ENCODE measurements around the gene CFAP68.

CFAP68 gene

DNA sequence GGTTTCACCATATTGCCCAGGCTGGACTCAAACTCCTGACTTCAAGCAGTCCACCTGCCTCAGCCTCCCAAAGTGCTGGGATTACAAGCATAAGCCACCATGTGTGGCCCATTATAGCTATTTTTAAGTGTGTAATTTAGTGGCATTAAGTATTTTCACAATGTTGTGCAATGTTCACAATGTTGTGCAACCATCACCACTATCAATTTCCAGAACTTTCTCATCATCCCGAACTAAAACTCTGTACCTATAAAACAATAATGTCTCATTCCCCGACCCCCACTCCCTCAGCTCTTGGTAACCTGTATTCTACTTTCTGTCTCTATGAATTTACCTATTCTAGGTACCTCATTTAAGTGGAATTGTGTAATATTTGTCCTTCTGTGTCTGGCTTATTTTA, 7.5 kb downstream of the CFAP68 start:
- no peaks in the 10 kb centered on the region for H3K27me3 Mint-ChIP-seq (ENCODE audit: low read depth)

DNA sequence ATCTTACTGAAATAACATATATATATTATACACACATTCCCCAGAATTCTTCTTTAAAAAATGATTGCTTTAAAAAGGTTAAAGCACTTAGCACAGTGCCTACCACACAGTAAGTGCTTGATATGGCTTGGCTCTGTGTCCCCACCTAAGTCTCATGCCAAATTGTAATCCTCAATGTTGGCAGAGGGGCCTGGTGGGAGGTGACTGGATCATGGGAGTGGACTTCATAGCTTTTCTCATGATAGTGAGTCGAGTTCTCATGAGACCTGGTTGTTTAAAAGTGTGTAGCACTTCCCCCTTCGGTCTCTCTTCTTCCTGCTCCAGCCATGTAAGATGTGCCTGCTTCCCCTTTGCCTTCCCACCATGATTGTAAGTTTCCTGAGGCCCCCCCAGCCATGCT, 26.1 kb downstream of the CFAP68 start:
- Mint-ChIP-seq H3K36me3 (ENCODE audit: low read depth) (no peaks in the 10 kb centered on the region), H3K27me3 (ENCODE audit: low read depth) (peaks cover 24% of the 10 kb centered on the region), H3K4me1 (ENCODE audit: low read depth) (no peaks in the 10 kb centered on the region), H3K9me3 (no peaks in the 10 kb centered on the region), H3K27ac (no peak overlapping the region), H3K4me3 (no peak overlapping the region)

More for the DNA sequence above, 7.5 kb downstream of the CFAP68 start:
- H3K36me3 Mint-ChIP-seq (ENCODE audit: low read depth), result peaks cover 1% of the 10 kb centered on the region
- no peak overlapping the region for H3K27ac Mint-ChIP-seq
- H3K9me3 Mint-ChIP-seq, result no peaks in the 10 kb centered on the region
- H3K4me1 Mint-ChIP-seq (ENCODE audit: low read depth), result no peaks in the 10 kb centered on the region
- H3K4me3 Mint-ChIP-seq, result no peak overlapping the region

DNA sequence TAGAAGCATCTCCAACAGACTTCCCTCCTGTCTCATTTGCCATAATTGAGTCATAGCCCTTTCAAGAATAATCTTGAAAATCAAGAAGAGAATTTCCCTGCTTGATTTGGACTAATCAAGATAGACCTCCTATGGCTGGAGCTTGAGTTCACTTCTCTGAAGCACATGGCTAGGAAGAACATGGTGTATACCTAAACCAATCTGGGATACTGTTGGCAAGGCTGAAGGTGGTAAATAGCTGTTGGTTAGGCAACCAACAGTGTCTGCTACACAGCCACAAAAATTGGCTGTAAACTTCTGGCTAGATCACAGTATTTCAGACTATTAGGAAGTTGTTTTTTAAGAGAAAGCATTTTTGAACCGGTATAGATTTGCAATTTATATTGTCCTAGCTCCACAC, 27.3 kb downstream of the CFAP68 start:
- Mint-ChIP-seq H3K27me3 (ENCODE audit: low read depth) (peaks cover 34% of the 10 kb centered on the region), H3K9me3 (no peaks in the 10 kb centered on the region), H3K27ac (no peak overlapping the region), H3K36me3 (ENCODE audit: low read depth) (no peaks in the 10 kb centered on the region), H3K4me3 (no peak overlapping the region), H3K4me1 (ENCODE audit: low read depth) (no peaks in the 10 kb centered on the region)

DNA sequence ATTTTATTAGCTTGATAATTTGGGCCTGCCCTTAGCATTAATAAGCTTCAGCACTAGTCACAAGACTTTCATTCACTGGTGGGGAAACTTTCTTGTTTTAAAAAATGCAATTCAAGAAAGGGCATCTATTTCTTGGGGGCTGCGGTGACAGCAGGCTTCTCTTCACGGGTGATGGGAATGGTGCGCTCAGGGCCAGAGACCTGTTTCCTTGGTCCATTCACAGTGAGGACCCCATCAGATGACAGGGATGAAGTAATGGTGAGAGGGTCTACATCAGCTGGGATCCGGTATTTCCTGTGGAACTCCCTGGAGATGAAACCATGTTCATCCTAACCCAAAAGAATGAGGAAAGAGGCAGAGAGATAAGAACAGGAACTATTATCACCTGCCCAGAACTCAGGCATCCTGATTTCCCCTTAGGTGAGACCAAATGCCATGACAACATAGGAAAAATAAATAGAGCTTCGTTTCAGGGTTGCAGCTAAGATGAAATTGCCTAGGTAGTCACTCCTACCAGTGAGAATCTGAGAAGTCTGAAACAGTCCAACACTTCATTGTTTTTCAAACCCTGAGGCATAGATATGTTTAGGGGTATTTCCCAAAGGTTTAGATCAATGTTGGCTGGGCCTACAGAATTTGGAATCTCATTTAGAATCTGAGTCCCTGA, 29.4 kb downstream of the CFAP68 start:
- H3K4me3 Mint-ChIP-seq, result no peak overlapping the region
- H3K9me3 Mint-ChIP-seq, result no peaks in the 10 kb centered on the region
- no peak overlapping the region for H3K27ac Mint-ChIP-seq
- H3K27me3 Mint-ChIP-seq (ENCODE audit: low read depth), result peaks cover 38% of the 10 kb centered on the region
- no peaks in the 10 kb centered on the region for H3K4me1 Mint-ChIP-seq (ENCODE audit: low read depth)
- no peaks in the 10 kb centered on the region for H3K36me3 Mint-ChIP-seq (ENCODE audit: low read depth)

DNA sequence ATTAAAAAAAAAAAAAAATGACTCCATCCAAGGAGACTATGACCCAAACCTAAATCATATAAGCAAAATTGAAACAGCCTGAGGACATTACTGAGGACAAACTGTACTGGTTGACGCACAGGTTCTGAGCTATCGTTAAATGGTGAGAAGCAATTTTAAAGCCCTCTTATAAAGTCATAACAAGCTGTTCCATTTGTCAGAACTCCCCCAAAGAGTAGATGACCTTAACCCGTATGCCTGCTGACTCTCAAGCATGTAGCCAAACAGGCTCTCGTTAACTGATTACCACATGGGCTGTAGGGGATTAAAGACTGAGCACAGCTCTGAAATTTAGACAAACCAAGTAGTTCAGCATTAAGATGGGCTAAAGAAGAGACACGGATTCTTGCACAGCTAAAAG, 30.0 kb downstream of the CFAP68 start:
- Mint-ChIP-seq H3K9me3 (no peaks in the 10 kb centered on the region), H3K27me3 (ENCODE audit: low read depth) (peaks cover 42% of the 10 kb centered on the region), H3K4me3 (no peak overlapping the region), H3K27ac (no peak overlapping the region), H3K36me3 (ENCODE audit: low read depth) (no peaks in the 10 kb centered on the region), H3K4me1 (ENCODE audit: low read depth) (no peaks in the 10 kb centered on the region)

DNA sequence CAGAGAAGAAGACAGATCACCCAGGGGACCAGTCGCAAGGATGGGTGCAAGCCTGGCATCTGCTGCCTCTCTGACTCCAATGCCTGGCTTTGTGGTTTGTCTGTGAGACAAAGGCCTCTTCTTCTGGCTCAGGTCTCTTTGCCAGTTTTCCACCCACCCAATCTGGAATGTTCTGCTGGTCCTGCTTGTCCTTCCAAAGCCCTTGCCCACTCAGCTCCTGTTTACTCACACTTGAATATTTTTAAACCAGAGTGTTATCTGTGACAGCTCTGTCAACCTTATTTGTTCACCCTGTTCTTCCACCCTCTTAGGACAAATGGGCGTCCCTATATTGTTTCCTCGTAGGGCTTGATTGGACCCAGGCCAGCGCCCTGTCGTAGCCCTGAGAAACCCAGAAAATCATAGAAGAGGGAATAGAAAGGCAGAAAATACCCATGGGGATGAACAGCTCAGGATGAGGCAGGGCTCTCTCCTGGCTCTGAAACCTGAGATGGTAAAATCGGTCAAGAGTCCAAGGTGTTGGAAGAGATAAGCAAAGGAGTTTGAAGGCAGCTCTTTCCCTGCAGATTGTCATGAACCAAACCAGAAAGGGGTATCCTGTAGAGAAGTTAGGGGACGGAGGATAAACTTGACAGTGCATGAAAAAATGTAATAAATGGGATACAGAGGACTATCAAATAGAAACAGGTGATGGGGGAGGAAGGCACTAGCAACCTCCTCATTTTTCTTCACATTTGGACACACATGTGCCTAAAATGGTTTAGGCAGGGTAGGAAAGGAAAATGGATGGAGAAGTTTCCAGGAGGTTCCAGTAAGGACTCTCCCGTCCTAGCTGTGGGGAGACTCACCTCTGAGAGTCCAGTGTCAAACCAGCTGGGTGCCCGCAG, 31.6 kb downstream of the CFAP68 start:
- peaks cover 52% of the 10 kb centered on the region for H3K27me3 Mint-ChIP-seq (ENCODE audit: low read depth)
- no peaks in the 10 kb centered on the region for H3K4me1 Mint-ChIP-seq (ENCODE audit: low read depth)
- H3K9me3 Mint-ChIP-seq, result no peaks in the 10 kb centered on the region
- H3K27ac Mint-ChIP-seq, result no peak overlapping the region
- no peak overlapping the region for H3K4me3 Mint-ChIP-seq
- no peaks in the 10 kb centered on the region for H3K36me3 Mint-ChIP-seq (ENCODE audit: low read depth)

DNA sequence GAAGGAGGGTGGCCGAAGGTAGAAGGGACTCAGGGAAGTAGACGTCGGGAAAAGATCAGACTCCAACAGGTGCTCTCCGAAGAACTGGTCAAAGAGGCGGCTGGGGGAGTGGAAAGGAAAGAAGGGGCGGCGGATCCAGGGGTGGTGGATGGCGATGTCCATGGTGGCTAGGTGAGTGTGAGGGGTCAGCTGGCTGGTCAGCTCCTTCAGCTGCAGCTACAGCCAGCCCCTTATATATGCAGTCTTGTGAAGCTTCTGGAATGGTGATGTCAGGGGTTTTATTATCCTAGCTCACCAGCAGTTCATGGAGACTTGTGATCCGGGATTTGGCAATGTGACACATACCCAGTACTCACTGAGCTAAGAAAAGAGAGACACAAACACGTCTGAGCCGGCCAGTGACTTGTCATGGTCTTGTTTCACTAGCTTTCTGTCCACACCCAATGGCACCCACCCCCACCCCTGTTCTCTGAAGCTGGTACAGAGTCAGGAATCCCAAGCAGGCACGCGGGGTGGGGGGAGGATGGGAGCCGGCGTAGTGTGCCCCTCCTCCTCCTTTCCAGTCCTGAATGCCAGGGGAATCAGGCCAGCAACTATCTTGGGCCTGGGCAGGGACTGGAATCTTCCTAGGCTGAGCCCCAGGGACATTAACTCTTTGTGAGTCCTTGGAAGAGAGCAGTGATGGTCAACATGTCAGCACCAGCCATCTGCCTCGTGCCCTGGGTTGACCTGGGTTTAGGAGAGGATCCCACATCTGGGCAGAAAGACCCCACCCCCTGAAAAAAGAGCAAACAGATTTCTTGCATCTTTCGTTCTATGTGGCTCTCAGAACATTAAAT, 32.4 kb downstream of the CFAP68 start, which contains the start of gene CRYAB:
TSS of gene CRYAB (minus strand) at position 208 of the 839 bp plus-strand sequence. CDS start at position 162, 46 bp downstream.
- Mint-ChIP-seq H3K4me1 (ENCODE audit: low read depth) (no peaks in the 10 kb centered on the region), H3K27me3 (ENCODE audit: low read depth) (peaks cover 55% of the 10 kb centered on the region), H3K4me3 (no peak within 1 kb of the TSS), H3K9me3 (no peaks in the 10 kb centered on the region), H3K36me3 (ENCODE audit: low read depth) (no peaks in the 10 kb centered on the region), H3K27ac (no peak within 1 kb of the TSS)

DNA sequence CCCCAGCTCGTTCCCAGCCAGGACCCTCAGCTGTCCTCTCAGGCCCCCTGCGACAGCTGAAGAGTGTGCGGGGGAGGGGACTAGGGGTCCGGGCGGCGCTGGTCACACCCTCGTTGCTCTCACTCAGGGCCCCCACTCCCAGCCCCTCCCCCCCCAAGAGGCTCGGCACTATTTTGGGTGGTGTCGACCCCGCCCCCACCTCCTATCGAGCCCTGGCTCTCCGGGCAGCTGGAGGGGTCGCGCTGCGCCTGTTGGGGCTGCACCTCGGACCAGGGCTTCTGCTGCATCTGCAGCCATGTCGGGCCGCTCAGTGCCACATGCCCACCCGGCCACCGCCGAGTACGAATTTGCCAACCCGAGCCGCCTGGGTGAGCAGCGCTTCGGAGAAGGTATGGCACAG, 33.2 kb downstream of the CFAP68 start, which contains the start of gene HSPB2:
TSS of gene HSPB2 (plus strand) at position 200 of the 400 bp plus-strand sequence. CDS start at position 296, 96 bp downstream.
- Mint-ChIP-seq H3K36me3 (ENCODE audit: low read depth) (no peaks in the 10 kb centered on the region), H3K4me1 (ENCODE audit: low read depth) (no peaks in the 10 kb centered on the region), H3K27me3 (ENCODE audit: low read depth) (peaks cover 56% of the 10 kb centered on the region), H3K9me3 (no peaks in the 10 kb centered on the region), H3K27ac (no peak within 1 kb of the TSS), H3K4me3 (no peak within 1 kb of the TSS)

DNA sequence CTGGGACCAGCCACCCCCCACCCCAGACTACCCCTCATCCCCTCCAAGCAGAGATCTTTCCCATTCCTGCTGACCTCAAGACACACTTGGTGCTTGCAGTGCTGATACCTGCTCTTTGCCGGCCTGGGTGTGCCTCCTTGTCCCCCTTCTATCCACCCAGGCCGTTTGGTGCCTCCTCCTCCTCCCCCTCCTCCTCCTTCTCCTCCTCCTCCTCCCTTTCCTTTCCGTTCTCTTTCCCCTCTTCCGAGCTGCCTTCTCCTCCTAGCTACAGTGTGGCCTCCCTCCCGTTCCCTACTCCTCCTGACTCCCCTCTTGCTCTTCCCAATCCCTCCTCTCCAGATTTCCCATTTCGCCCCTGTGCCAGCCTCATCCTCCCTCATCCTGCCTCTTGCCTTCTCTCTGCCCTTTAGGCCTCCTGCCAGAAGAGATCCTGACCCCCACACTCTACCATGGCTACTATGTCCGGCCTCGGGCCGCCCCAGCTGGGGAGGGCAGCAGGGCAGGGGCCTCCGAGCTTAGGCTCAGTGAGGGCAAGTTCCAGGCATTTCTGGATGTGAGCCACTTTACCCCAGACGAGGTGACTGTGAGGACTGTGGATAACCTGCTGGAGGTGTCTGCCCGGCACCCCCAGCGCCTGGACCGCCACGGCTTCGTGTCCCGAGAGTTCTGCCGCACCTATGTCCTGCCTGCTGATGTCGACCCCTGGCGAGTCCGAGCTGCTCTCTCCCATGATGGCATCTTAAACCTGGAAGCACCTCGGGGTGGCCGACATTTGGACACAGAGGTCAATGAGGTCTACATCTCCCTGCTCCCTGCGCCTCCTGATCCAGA, 33.9 kb downstream of the CFAP68 start:
- Mint-ChIP-seq H3K27me3 (ENCODE audit: low read depth) (peaks cover 56% of the 10 kb centered on the region), H3K36me3 (ENCODE audit: low read depth) (no peaks in the 10 kb centered on the region)

DNA sequence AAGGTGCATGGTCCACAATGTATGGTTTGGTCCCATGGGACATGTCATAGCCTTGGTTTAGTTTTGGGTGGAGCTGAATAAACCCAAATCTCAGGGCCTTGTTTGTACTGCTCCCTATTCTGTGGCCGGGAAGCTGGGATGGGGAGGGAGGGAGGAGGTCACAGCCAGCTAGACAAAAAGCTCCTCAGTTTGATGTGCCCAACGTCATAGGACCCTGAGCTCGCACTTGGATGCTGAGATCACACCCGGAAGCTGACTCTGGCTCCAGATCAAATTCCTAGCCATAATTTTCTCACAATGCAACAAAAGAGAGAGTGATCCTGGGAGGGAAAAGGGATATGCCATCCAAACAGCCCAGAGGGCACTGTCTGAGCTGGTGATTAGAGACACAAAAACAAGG, 34.7 kb downstream of the CFAP68 start:
- Mint-ChIP-seq H3K4me1 (ENCODE audit: low read depth) (no peaks in the 10 kb centered on the region), H3K27me3 (ENCODE audit: low read depth) (peaks cover 56% of the 10 kb centered on the region), H3K4me3 (no peak overlapping the region), H3K36me3 (ENCODE audit: low read depth) (no peaks in the 10 kb centered on the region), H3K9me3 (no peaks in the 10 kb centered on the region), H3K27ac (no peak overlapping the region)

More for the DNA sequence above, 33.9 kb downstream of the CFAP68 start:
- no peak overlapping the region for H3K27ac Mint-ChIP-seq
- H3K9me3 Mint-ChIP-seq, result no peaks in the 10 kb centered on the region
- H3K4me3 Mint-ChIP-seq, result no peak overlapping the region
- H3K4me1 Mint-ChIP-seq (ENCODE audit: low read depth), result no peaks in the 10 kb centered on the region

DNA sequence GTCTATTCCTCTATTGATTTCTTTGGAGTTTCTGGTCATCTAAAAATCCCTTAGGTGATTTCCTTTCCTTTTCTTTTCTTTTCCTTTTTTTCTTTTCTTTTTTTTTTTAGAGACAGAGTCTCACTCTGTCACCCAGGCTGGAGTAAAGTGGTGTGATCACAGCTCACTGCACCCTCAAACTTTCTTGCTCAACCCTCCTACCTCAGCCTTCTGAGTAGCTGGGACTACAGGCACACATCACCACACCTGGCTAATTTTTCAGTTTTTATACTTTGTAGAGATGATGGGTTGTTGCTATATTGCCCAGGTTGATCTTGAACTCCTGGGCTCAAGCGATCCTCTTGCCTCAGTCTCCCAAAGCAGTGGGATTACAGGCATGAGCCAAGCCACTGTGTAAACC, 37.4 kb downstream of the CFAP68 start:
- H3K36me3 Mint-ChIP-seq (ENCODE audit: low read depth), result no peaks in the 10 kb centered on the region
- no peaks in the 10 kb centered on the region for H3K4me1 Mint-ChIP-seq (ENCODE audit: low read depth)
- H3K4me3 Mint-ChIP-seq, result no peak overlapping the region
- H3K27ac Mint-ChIP-seq, result no peak overlapping the region
- no peaks in the 10 kb centered on the region for H3K9me3 Mint-ChIP-seq
- H3K27me3 Mint-ChIP-seq (ENCODE audit: low read depth), result peaks cover 48% of the 10 kb centered on the region

DNA sequence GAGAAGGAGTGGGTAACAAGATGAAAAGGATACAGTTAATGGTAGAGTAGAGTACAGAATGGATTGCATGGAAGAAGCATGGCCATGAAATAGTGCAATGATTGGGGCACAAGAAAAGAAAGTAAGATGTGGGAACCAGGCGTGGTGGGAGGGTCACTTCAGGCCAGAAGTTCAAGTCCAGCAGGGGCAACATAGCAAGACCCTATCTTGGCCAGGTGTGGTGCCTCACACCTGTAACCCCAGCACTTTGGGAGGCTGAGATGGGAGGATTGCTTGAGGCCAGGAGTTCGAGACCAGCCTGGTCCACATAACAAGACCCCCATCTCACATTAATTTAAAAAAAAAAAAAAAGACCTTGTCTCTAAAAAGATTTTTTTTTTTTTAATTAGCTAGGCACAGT, 38.0 kb downstream of the CFAP68 start:
- Mint-ChIP-seq H3K4me3 (no peak overlapping the region), H3K36me3 (ENCODE audit: low read depth) (no peaks in the 10 kb centered on the region), H3K4me1 (ENCODE audit: low read depth) (no peaks in the 10 kb centered on the region), H3K27ac (no peak overlapping the region), H3K9me3 (no peaks in the 10 kb centered on the region), H3K27me3 (ENCODE audit: low read depth) (peaks cover 46% of the 10 kb centered on the region)

DNA sequence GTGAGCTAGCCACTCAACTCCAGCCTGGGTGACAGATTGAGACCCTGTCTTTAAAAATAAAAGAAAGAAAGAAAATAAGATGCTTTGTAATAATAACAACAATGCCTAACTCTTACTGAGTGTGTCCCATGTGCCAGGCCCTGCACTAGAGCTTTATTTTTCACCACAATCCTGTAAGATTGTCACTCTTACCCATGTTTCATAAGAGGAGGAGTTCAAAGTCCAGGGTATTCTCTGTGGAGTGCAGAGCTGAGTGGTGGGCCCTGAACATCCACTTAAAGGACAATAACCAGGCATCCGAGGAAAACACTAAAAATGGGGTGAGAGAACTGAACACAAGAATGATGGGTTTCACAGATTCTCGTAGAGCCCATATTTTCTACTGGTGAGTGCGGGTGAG, 38.4 kb downstream of the CFAP68 start:
- no peaks in the 10 kb centered on the region for H3K36me3 Mint-ChIP-seq (ENCODE audit: low read depth)
- H3K27ac Mint-ChIP-seq, result no peak overlapping the region
- H3K9me3 Mint-ChIP-seq, result no peaks in the 10 kb centered on the region
- H3K27me3 Mint-ChIP-seq (ENCODE audit: low read depth), result peaks cover 46% of the 10 kb centered on the region
- H3K4me1 Mint-ChIP-seq (ENCODE audit: low read depth), result no peaks in the 10 kb centered on the region
- H3K4me3 Mint-ChIP-seq, result no peak overlapping the region
